Chondrocyte (in vitro differentiated cells): Measurements from ENCODE around the gene P2RY2. TPM values are rescaled to one million over a fixed set of nuclear protein-coding genes. Genes with fewer than 3 reads are reported as not detected.
"Not testable (repeated sequence)": the region's sequence is repeated elsewhere in the genome, so short reads cannot be mapped to it uniquely, and the experiment has no call there.

Source experiments
- DNase-seq: peaks from one replicate; pipeline ENCODE4 v3.0.0; 2021; ENCODE audit warnings: mixed read lengths, low spot score
- H3K27ac Mint-ChIP-seq: one replicate; pipeline ENCODE4 v1.8.0; 2021; ENCODE audit warnings: mild to moderate bottlenecking, moderate library complexity, mixed read lengths; ENCODE audit not compliant: unreplicated experiment
- H3K27me3 Mint-ChIP-seq: 2 replicates; pipeline ENCODE4 v1.8.0; 2021; ENCODE audit warnings: low read depth, mixed read lengths
- H3K36me3 Mint-ChIP-seq: 2 replicates; pipeline ENCODE4 v1.8.0; 2021; ENCODE audit warnings: low read depth, mixed read lengths
- H3K4me1 Mint-ChIP-seq: 2 replicates; pipeline ENCODE4 v1.8.0; 2021; ENCODE audit warnings: low read depth, mild to moderate bottlenecking, mixed read lengths
- H3K4me3 Mint-ChIP-seq: one replicate; pipeline ENCODE4 v1.8.0; 2021; ENCODE audit warnings: mild to moderate bottlenecking, moderate library complexity, mixed read lengths; ENCODE audit not compliant: unreplicated experiment
- H3K9me3 Mint-ChIP-seq: 2 replicates; pipeline ENCODE4 v1.8.0; 2021; ENCODE audit warnings: low read depth, mixed read lengths
- total RNA-seq: library from RNA; stranded (reverse); gene quantifications from 3 replicates; pipeline ENCODE4 v1.2.1, GENCODE V29; 2021
- TF ChIP-seq, protein P1 (sequence below): fragments of 200-600 bp; sonication (generic); IDR thresholded peaks from 2 replicates; pipeline ENCODE4 v1.5.0; 2021; ENCODE audit warnings: antibody characterized with exemption, mild to moderate bottlenecking, moderate library complexity

The P2RY2 gene
- total RNA-seq, 1 donor from 2014 or later, result 0.32 TPM

- Mint-ChIP-seq H3K36me3 (no peaks in the 10 kb centered on the region), H3K27ac (no peak overlapping the region), H3K9me3 (no peaks in the 10 kb centered on the region), H3K4me1 (peaks cover 3% of the 10 kb centered on the region), H3K27me3 (no peaks in the 10 kb centered on the region), H3K4me3 (no peak overlapping the region)
- DNase-seq, result no peak
- TF ChIP-seq, protein P1, sequence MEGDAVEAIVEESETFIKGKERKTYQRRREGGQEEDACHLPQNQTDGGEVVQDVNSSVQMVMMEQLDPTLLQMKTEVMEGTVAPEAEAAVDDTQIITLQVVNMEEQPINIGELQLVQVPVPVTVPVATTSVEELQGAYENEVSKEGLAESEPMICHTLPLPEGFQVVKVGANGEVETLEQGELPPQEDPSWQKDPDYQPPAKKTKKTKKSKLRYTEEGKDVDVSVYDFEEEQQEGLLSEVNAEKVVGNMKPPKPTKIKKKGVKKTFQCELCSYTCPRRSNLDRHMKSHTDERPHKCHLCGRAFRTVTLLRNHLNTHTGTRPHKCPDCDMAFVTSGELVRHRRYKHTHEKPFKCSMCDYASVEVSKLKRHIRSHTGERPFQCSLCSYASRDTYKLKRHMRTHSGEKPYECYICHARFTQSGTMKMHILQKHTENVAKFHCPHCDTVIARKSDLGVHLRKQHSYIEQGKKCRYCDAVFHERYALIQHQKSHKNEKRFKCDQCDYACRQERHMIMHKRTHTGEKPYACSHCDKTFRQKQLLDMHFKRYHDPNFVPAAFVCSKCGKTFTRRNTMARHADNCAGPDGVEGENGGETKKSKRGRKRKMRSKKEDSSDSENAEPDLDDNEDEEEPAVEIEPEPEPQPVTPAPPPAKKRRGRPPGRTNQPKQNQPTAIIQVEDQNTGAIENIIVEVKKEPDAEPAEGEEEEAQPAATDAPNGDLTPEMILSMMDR, result no peak
Measured at GRCh38 chr11:73229896-73230875, 12.1 kb downstream of the P2RY2 start.

- Mint-ChIP-seq H3K4me1 (peaks cover 3% of the 10 kb centered on the region), H3K27me3 (no peaks in the 10 kb centered on the region), H3K4me3 (no peak overlapping the region), H3K36me3 (no peaks in the 10 kb centered on the region), H3K27ac (no peak overlapping the region), H3K9me3 (no peaks in the 10 kb centered on the region)
- TF ChIP-seq, protein P1, result no peak
- DNase-seq, result no peak
Measured at GRCh38 chr11:73230931-73231330, 12.8 kb downstream of the P2RY2 start.

DNA sequence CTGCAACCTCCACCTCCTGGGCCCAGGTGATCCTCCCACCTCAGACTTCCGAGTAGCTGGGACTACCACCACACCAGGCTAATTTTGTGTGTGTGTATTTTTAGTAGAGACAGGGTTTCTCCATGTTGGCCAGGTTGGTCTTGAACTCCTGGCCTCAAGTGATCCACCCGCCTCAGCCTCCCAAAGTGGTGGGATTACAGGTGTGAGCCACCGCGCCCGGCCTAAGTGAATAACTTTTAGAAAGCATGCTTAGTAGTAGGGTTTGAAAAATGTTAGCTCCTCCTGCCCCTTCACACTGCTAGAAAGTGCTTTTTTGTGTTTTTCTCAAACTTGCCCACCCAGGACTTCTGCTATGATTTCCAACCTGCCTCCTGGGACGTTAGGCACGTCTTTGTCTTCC, 14.4 kb downstream of the P2RY2 start:
- H3K9me3 Mint-ChIP-seq, H3K36me3 Mint-ChIP-seq, H3K4me3 Mint-ChIP-seq, H3K4me1 Mint-ChIP-seq, H3K27ac Mint-ChIP-seq, H3K27me3 Mint-ChIP-seq: not testable (repeated sequence)
- peak; percentile 30 for DNase-seq

DNA sequence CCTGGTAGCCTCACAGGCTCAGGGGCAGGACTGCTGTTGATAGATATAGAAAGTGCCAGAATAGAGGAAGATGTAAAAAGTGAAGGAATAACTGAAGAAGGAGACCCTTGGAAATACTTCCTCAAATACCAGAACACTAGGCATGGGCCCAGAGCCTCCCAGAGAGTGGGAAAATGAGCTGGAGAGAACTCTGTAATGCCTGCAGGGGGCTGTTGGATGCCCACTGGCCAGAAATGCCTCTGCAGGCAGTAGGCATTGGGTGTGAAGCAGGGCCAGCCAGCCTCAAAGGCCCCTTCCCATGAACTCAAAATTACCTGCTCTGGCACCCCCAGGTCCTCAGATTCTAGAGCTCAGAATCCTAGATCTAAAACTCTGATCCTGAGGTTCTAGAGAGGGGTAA, 15.1 kb downstream of the P2RY2 start:
- Mint-ChIP-seq H3K4me3 (no peak overlapping the region), H3K4me1 (peaks cover 7% of the 10 kb centered on the region), H3K27ac (no peak overlapping the region), H3K27me3 (no peaks in the 10 kb centered on the region), H3K36me3 (no peaks in the 10 kb centered on the region), H3K9me3 (no peaks in the 10 kb centered on the region)
- DNase-seq, result peak; percentile 19
- TF ChIP-seq, protein P1, result no peak

DNA sequence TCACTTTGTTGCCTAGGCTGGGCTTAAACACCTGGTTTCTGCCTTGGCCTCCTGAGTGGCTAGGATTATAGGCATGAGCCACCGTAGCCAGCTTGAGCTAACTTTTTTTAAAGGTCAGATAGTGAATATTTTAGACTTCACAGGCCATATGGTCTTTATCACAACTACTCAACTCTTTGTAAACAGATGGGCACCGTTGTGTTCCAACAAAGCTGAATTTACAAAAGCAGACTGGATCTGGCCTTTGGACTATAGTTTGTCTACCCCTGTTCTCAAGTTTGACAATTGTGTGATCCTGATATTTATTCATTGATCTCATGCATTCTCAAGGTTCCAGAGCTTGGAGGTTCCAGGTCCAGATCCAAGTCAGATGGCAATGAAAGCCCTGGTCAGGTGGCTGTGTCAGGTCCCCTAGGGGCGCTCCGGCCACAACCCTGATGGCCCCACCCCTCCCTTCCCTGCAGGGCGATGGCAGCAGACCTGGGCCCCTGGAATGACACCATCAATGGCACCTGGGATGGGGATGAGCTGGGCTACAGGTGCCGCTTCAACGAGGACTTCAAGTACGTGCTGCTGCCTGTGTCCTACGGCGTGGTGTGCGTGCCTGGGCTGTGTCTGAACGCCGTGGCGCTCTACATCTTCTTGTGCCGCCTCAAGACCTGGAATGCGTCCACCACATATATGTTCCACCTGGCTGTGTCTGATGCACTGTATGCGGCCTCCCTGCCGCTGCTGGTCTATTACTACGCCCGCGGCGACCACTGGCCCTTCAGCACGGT, 15.8 kb downstream of the P2RY2 start:
- Mint-ChIP-seq H3K9me3 (no peaks in the 10 kb centered on the region), H3K36me3 (no peaks in the 10 kb centered on the region), H3K4me1 (peaks cover 7% of the 10 kb centered on the region), H3K27ac (no peak overlapping the region), H3K4me3 (no peak overlapping the region), H3K27me3 (no peaks in the 10 kb centered on the region)
- TF ChIP-seq, protein P1, result no peak
- DNase-seq, result peak; percentile 55
